Measurements from ENCODE around the gene ZFYVE9. TPM values are rescaled to one million over a fixed set of nuclear protein-coding genes. Genes with fewer than 3 reads are reported as not detected.
"Not testable (repeated sequence)": the region's sequence is repeated elsewhere in the genome, so short reads cannot be mapped to it uniquely, and the experiment has no call there.

The ZFYVE9 gene
- polyA plus RNA-seq, 3 donors, result 0.09 TPM; not detected in 2

GRCh38 chr1:52367272-52367671 is 225.4 kb downstream of the ZFYVE9 start:
- H3K4me3 Mint-ChIP-seq, result no peak overlapping the region
- peaks cover 12% of the 10 kb centered on the region for H4K20me1 ChIP-seq (ENCODE audit: insufficient read depth, low read length)
- H3K9me3 ChIP-seq (replicated peaks in 1 of 2; ENCODE audit: control insufficient read depth in 1 of 2, insufficient read depth in 1 of 2, low read length in 2 of 2), result no peaks in the 10 kb centered on the region
- no peak overlapping the region for H3K27ac ChIP-seq (ENCODE audit: low read depth in 1 of 2, low read length in 2 of 2)
- H3K27ac Mint-ChIP-seq, result peak overlapping the region in 1 of 7 donors; percentile 19
- peaks cover 9 to 20% (median 12%) of the 10 kb centered on the region in 3 donors for H3K27me3 Mint-ChIP-seq (ENCODE audit: low read depth in 3 of 3)
- H3K4me1 ChIP-seq (ENCODE audit: control insufficient read depth in 1 of 2, insufficient read depth in 2 of 2, low read length in 2 of 2), result peaks cover 23 to 30% of the 10 kb centered on the region in 2 donors
- no peak overlapping the region for H3K4me3 ChIP-seq (replicated peaks in 1 of 3; ENCODE audit: low read depth in 2 of 3, low read length in 3 of 3)
- TF ChIP-seq CTCF (IDR thresholded peaks at IDR 0.05), result no peak
- DNase-seq, result no peak
- H2AFZ ChIP-seq (ENCODE audit: insufficient read depth, low read depth, low read length, poor library complexity, severe bottlenecking), result no peak overlapping the region
- peaks cover 0 to 1% (median 0%) of the 10 kb centered on the region in 7 donors for H3K9me3 Mint-ChIP-seq
- H3K79me2 ChIP-seq (ENCODE audit: insufficient read depth, low read length), result peaks cover 32% of the 10 kb centered on the region
- intact Hi-C loops (cut with micrococcal nuclease), result no loop called here
- peaks cover 25% of the 10 kb centered on the region for H3K4me1 Mint-ChIP-seq
- H3K4me2 ChIP-seq (replicated peaks; ENCODE audit: extremely low read depth, low read length, poor library complexity, severe bottlenecking), result no peak overlapping the region
- 100% methylated on average over 3 of the region's 5 CpGs for WGBS (ENCODE audit: insufficient coverage)
- H3K9ac ChIP-seq (ENCODE audit: insufficient read depth, low read length, poor library complexity, severe bottlenecking), result no peak overlapping the region
- H3K36me3 Mint-ChIP-seq, result peaks cover 15 to 26% of the 10 kb centered on the region in 2 donors
- H3K27me3 ChIP-seq (ENCODE audit: control insufficient read depth in 2 of 2, insufficient read depth in 2 of 2, low read length in 2 of 2), result peaks cover 0 to 16% of the 10 kb centered on the region in 2 donors
- peaks cover 5 to 23% of the 10 kb centered on the region in 2 donors for H3K36me3 ChIP-seq (replicated peaks in 1 of 2; ENCODE audit: control insufficient read depth in 1 of 2, insufficient read depth in 2 of 2, low read length in 2 of 2)

- H2AFZ ChIP-seq (ENCODE audit: insufficient read depth, low read depth, low read length, poor library complexity, severe bottlenecking), result peak overlapping the region; percentile 73
- peaks cover 25% of the 10 kb centered on the region for H3K4me1 Mint-ChIP-seq
- peak; percentile 10 to 22 (median 17) for DNase-seq
- peaks cover 0 to 16% of the 10 kb centered on the region in 2 donors for H3K27me3 ChIP-seq (ENCODE audit: control insufficient read depth in 2 of 2, insufficient read depth in 2 of 2, low read length in 2 of 2)
- H3K4me3 Mint-ChIP-seq, result peak overlapping the region; percentile 64 to 86
- no peak overlapping the region for H3K9ac ChIP-seq (ENCODE audit: insufficient read depth, low read length, poor library complexity, severe bottlenecking)
- no peak overlapping the region for H3K27ac Mint-ChIP-seq
- peak overlapping the region in 1 of 3 experiments; percentile 61 for H3K4me3 ChIP-seq (replicated peaks in 1 of 3; ENCODE audit: low read depth in 2 of 3, low read length in 3 of 3)
- peaks cover 8% of the 10 kb centered on the region for H4K20me1 ChIP-seq (ENCODE audit: insufficient read depth, low read length)
- peaks cover 23 to 30% of the 10 kb centered on the region in 2 donors for H3K4me1 ChIP-seq (ENCODE audit: control insufficient read depth in 1 of 2, insufficient read depth in 2 of 2, low read length in 2 of 2)
- peaks cover 0 to 24% of the 10 kb centered on the region in 2 donors for H3K36me3 ChIP-seq (replicated peaks in 1 of 2; ENCODE audit: control insufficient read depth in 1 of 2, insufficient read depth in 2 of 2, low read length in 2 of 2)
- intact Hi-C loops (cut with micrococcal nuclease), result no loop called here
- TF ChIP-seq CTCF (IDR thresholded peaks at IDR 0.05), result no peak
- H3K4me2 ChIP-seq (replicated peaks; ENCODE audit: extremely low read depth, low read length, poor library complexity, severe bottlenecking), result peak overlapping the region; percentile 58
- H3K9me3 ChIP-seq (replicated peaks in 1 of 2; ENCODE audit: control insufficient read depth in 1 of 2, insufficient read depth in 1 of 2, low read length in 2 of 2), result no peaks in the 10 kb centered on the region
- 8% methylated on average over 51 of the region's 51 CpGs for WGBS (ENCODE audit: insufficient coverage)
- H3K36me3 Mint-ChIP-seq, result peaks cover 16 to 25% of the 10 kb centered on the region in 2 donors
- H3K9me3 Mint-ChIP-seq, result peaks cover 0 to 1% (median 0%) of the 10 kb centered on the region in 7 donors
- no peak overlapping the region for H3K27ac ChIP-seq (ENCODE audit: low read depth in 1 of 2, low read length in 2 of 2)
- H3K27me3 Mint-ChIP-seq (ENCODE audit: low read depth in 3 of 3), result peaks cover 9 to 20% (median 12%) of the 10 kb centered on the region in 3 donors
- peaks cover 23% of the 10 kb centered on the region for H3K79me2 ChIP-seq (ENCODE audit: insufficient read depth, low read length)
Observed at GRCh38 chr1:52368383-52369172, 226.7 kb downstream of the ZFYVE9 start.

GRCh38 chr1:52369851-52370250 is 228.0 kb downstream of the ZFYVE9 start:
- H3K4me2 ChIP-seq (replicated peaks; ENCODE audit: extremely low read depth, low read length, poor library complexity, severe bottlenecking); H3K9ac ChIP-seq (ENCODE audit: insufficient read depth, low read length, poor library complexity, severe bottlenecking); H3K27ac ChIP-seq (ENCODE audit: low read depth in 1 of 2, low read length in 2 of 2); H3K9me3 Mint-ChIP-seq; H3K27ac Mint-ChIP-seq; H3K4me3 ChIP-seq (replicated peaks in 1 of 3; ENCODE audit: low read depth in 2 of 3, low read length in 3 of 3); DNase-seq; intact Hi-C loops (cut with micrococcal nuclease); H4K20me1 ChIP-seq (ENCODE audit: insufficient read depth, low read length); H2AFZ ChIP-seq (ENCODE audit: insufficient read depth, low read depth, low read length, poor library complexity, severe bottlenecking); H3K9me3 ChIP-seq (replicated peaks in 1 of 2; ENCODE audit: control insufficient read depth in 1 of 2, insufficient read depth in 1 of 2, low read length in 2 of 2): not testable (repeated sequence)
- Histone ChIP-seq H3K4me1 (ENCODE audit: control insufficient read depth in 1 of 2, insufficient read depth in 2 of 2, low read length in 2 of 2) (peaks cover 17 to 23% of the 10 kb centered on the region in 2 donors), H3K36me3 (replicated peaks in 1 of 2; ENCODE audit: control insufficient read depth in 1 of 2, insufficient read depth in 2 of 2, low read length in 2 of 2) (peaks cover 6 to 29% of the 10 kb centered on the region in 2 donors), H3K27me3 (ENCODE audit: control insufficient read depth in 2 of 2, insufficient read depth in 2 of 2, low read length in 2 of 2) (peaks cover 0 to 16% of the 10 kb centered on the region in 2 donors), H3K79me2 (ENCODE audit: insufficient read depth, low read length) (peaks cover 10% of the 10 kb centered on the region)
- H3K4me1 Mint-ChIP-seq, result peaks cover 17% of the 10 kb centered on the region
- peak overlapping the region in 1 of 2 donors; percentile 8 for H3K4me3 Mint-ChIP-seq
- H3K36me3 Mint-ChIP-seq, result peaks cover 26 to 32% of the 10 kb centered on the region in 2 donors
- peaks cover 9 to 20% (median 12%) of the 10 kb centered on the region in 3 donors for H3K27me3 Mint-ChIP-seq (ENCODE audit: low read depth in 3 of 3)
- WGBS (ENCODE audit: insufficient coverage), result no CpG with 5 or more reads among the region's 1 CpG
